IPS DF 4.7 (cell line): ENCODE results near the gene DPYSL3.

Experiments
- DNase-seq: peaks from one replicate; pipeline ENCODE4 v3.0.0-alpha.2; 2013; ENCODE audit warnings: low spot score; ENCODE audit errors: extremely low read depth

The DPYSL3 gene

DNA sequence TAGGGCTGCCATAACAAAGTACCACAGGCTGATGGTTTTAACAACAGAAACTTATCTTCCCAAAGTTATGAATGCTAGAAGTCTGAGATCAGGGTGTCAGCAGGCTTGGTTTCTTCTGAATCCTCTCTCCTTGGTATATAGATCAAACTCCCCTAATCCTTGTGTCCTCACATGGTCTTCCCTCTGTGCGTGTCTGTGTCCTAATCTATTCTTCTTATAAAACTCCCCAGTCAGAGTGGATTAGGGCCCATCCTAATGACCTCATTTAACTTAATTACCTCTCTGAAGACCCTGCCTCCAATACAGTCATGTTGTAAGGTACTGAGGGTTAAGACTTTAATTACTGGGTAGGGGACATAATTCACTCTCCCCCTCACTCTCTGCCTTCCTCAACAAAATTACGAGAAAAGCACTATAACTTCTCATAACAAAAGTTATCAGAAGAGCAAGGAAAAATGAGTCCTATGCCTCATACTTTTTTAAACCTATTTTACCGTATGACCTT lies 68.6 kb downstream of the DPYSL3 start:
- DNase-seq, result no peak

GRCh38 chr5:147439254-147439653 lies 70.6 kb downstream of the DPYSL3 start:
- no peak for DNase-seq

- no peak for DNase-seq
These were observed 72.7 kb downstream of the DPYSL3 start for GRCh38 chr5:147437161-147437596.

- no peak for DNase-seq
These were observed 73.3 kb downstream of the DPYSL3 start for GRCh38 chr5:147436596-147436995.

GRCh38 chr5:147434049-147434448 lies 75.8 kb downstream of the DPYSL3 start:
- DNase-seq, result no peak

DNA sequence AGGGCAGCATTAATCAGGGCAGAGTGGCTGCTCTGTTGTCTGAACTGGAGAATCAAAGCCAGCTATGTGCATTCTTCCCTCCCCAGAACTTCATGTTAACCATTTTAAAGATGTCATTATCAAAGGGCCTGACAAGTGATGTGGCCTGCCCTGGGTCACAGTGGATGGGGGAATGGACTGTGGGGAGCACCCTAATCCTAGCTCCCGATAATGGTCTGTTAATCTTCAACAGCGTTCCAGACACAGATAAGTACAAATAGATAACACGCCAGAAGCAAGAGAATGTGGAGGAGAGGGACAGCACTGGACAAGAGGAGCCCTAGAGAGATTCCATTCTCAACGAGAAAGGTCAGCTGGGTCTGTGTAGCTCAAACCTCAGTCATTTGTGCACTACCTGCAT lies 77.5 kb downstream of the DPYSL3 start:
- no peak for DNase-seq

DNA sequence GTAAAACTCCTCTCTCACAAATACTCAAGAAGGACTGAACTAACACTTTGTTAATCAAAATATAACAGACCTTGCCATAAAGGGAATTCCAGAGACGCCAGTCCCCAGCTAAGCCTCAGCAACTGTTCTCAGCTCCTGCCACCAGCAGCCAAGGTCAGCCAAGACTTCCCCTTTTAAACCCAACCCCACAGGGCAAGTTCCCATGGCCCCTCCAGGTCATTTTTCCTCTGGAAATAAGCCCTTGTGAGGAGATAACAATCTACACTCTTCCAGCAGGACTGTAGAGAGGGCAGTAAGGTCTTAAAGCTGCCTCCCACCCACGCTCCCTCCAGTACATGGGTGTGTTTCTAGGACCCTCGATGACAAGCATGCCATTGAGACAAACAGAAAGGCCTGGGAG lies 78.3 kb downstream of the DPYSL3 start:
- no peak for DNase-seq

GRCh38 chr5:147430628-147431027 lies 79.2 kb downstream of the DPYSL3 start:
- DNase-seq, result no peak

DNA sequence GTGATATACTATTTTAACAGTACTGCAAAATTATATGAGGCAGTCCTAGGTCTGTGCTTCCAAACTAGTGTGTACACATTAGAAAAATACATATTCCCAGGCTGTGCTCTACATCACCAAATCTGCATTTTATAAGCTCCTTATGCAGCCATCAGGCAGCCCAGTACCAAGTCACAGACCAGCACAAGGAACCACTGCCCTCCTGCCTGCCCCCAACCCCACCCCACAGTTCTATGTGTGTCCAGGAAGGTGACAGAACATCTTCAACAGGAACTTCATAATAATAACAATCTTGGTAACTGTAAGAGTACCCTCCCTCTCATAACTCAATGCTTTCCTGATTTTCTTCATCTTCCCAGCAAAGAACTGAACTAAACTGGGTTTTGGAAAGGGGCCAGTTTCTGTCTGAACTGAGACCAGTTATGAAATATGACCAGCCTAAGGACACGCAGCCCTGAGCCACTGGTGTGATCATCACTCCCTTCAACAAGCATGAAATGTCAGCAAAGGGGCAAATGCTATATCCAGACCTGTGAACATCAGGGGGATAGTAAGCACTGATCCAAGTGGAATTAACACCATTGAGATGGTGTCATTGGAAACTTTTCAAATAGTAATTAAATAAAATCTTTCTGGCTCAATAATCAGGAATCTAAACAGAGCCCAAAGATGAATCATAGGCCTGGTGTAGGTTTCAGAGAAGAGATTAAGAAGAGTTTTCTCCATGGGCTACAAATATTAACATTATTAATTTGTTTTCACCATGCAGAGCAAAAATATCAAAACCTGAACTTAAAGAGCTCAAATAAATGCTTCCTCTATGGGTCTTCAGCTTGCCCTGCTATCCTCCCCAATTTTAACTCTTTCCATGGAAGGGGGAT lies 82.1 kb downstream of the DPYSL3 start:
- no peak for DNase-seq

- no peak for DNase-seq
These were observed 83.1 kb downstream of the DPYSL3 start for GRCh38 chr5:147426640-147427327.

DNA sequence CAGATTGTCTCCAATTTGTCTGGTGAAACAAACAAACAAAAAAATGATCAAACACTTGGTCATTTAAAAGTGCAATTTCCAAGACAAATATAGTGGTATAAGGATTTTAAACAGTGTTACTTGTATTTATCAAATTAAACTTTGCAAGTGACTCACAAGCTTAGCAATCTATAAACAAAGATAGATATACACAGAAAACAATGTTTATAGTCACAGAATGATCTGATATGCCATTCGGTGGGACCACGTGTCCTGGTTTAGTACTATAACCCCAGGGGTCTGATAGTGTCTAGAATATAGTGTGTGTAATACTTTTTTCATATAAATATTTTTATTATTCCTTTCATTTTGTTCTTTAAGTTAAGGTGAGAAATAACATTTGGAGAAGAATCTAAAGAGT lies 91.3 kb downstream of the DPYSL3 start:
- no peak for DNase-seq

GRCh38 chr5:147417135-147417813 lies 92.6 kb downstream of the DPYSL3 start:
- no peak for DNase-seq

- DNase-seq, result no peak
These were observed 94.2 kb downstream of the DPYSL3 start for GRCh38 chr5:147415651-147416050.

DNA sequence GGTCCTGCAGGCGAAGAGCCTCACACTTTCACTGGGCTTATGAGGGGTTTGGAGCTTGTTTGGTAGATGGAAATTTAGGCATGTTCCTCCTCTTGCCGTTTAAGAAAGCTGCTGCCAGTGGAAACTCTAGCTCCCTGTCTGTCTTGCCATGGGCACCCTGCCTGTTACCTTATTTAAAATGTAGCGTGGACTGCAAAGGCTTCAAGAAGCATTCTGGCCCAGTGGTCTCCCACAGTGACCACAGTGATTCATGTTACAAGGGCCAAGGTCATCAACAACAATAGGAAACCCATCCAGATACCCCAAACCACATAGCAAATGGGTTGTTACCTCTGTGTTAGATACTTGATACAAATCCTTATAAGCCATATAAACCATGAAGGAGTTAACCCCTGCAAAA lies 96.6 kb downstream of the DPYSL3 start:
- DNase-seq, result no peak

DNA sequence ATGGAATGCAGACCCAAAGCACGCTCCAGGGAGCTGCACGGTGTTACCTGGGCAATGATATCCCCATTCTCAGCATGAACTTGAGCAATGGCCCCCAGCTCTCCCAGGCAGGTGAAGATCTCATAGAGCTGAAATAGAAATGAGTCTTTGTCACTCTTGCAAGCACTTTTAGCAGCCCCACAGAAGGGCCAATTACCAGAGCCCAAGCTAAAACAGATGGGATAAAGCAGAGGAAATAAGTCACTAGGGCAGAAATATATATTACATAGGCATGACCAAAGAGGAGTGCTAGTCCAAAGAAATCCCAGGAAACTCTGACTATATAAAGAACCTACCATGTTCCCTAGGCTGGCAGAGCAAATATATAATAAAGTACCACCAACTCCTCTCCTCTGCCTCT lies 97.3 kb downstream of the DPYSL3 start:
- no peak for DNase-seq

- DNase-seq, result no peak
These were observed 98.2 kb downstream of the DPYSL3 start for GRCh38 chr5:147411359-147412319.

DNA sequence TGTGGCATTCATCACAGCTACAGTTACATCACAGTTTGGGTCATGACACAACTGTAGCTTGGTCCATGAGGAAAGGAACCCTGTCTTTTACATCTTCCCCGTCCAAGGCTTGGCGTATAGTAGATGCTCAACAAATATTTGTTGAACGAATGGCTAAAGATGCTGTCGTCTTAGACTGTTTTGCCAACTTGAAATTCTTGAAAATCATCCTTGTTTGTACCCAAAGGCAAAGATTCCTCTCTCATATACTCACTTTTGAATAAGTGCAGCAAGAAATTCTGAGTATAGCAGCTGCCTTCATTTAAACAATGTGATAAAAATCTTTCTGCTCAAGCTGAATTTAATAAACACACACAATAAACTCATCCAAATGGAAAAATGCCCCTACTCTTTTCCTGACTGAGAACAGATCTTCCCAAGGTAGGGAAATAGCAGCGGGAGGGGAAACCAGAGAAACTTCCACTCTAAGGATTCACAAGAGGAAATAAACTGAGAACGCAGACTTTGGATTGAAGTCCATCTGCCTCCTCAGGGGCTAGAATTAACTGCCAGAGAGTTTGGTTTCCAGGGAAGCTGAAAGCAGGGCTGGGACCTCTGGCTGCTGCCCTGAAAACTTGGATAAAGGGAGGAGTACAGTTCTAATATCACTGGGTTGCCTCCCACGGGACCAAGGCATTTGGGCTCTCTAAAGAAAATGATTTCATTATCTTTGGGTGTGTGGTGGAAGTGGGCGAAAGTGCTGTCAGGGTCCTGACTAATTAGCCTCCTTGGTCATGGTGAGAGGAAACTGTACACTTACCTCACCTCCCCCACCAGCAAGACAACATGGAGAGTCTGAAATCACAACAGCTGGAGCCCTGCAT lies 99.1 kb downstream of the DPYSL3 start:
- DNase-seq, result no peak

DNA sequence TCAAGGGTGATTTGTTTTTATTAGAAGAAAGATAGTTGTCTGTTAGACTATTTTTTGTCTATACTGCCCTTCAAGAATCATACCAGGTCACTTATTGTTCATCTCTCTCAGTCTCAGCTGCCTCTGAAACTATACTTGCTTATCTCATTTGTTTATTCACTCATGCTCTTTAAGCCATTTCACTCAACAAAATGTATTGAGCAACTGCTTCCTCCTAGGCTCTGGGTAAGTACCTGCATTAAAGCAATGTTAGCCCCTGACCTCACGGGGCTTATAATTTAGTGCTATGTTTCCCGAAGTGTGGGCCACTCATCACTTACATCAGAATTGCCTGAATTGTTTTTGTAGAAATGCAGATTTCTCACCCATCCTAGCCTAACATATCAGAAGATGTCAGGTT lies 100.9 kb downstream of the DPYSL3 start:
- no peak for DNase-seq

- no peak for DNase-seq
These were observed 102.7 kb downstream of the DPYSL3 start for GRCh38 chr5:147407094-147407681.
